ENCODE data around the gene GPR107.

DNA sequence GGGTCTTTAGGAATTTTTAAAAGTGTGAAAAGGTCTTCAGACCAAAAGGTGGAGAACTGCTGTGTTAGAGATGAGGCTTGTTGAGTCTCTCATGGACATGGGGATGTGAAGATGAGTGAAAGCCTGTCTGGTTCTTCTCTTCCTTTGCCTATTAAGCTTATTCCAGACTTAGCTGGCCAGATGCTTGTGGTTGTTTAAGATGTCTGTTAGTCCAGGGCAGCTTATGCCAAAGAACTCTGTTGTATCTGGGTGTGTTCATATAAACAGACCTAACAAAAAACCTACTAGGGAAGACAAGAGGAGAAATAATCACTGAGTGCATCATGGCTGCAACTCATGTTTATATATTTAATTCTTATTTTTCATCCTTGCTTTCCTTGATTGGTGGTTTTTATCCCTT lies 61.0 kb downstream of the GPR107 start:
- TF ChIP-seq, protein P1, sequence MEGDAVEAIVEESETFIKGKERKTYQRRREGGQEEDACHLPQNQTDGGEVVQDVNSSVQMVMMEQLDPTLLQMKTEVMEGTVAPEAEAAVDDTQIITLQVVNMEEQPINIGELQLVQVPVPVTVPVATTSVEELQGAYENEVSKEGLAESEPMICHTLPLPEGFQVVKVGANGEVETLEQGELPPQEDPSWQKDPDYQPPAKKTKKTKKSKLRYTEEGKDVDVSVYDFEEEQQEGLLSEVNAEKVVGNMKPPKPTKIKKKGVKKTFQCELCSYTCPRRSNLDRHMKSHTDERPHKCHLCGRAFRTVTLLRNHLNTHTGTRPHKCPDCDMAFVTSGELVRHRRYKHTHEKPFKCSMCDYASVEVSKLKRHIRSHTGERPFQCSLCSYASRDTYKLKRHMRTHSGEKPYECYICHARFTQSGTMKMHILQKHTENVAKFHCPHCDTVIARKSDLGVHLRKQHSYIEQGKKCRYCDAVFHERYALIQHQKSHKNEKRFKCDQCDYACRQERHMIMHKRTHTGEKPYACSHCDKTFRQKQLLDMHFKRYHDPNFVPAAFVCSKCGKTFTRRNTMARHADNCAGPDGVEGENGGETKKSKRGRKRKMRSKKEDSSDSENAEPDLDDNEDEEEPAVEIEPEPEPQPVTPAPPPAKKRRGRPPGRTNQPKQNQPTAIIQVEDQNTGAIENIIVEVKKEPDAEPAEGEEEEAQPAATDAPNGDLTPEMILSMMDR (IDR thresholded peaks at IDR 0.05) = no peak
- no peak for TF ChIP-seq POLR2A (IDR thresholded peaks at IDR 0.05)
- TF ChIP-seq POLR2AphosphoS5 (IDR thresholded peaks at IDR 0.05) = no peak

Measured in stomach (tissue), 4 donors.